GM19351 (cell line): ENCODE results near the gene HTR1B.

Source experiments
- ATAC-seq: cut with Tn5 transposase; IDR thresholded peaks from one replicate; pipeline ENCODE4 v1.9.1; 2021; ENCODE audit warnings: mild to moderate bottlenecking, moderate library complexity; ENCODE audit not compliant: unreplicated experiment

Gene HTR1B

GRCh38 chr6:77456531-77457248, 6.6 kb downstream of the HTR1B start:
- no peak for ATAC-seq

- ATAC-seq = no peak
Observed at GRCh38 chr6:77455271-77455670, 8.0 kb downstream of the HTR1B start.

GRCh38 chr6:77454386-77454785, 8.9 kb downstream of the HTR1B start:
- no peak for ATAC-seq

- no peak for ATAC-seq
Observed at GRCh38 chr6:77451466-77451865, 11.8 kb downstream of the HTR1B start.

GRCh38 chr6:77450924-77451323, 12.4 kb downstream of the HTR1B start:
- ATAC-seq = no peak

- ATAC-seq = no peak
Observed at GRCh38 chr6:77448546-77448945, 14.7 kb downstream of the HTR1B start.

GRCh38 chr6:77447254-77447653, 16.0 kb downstream of the HTR1B start:
- ATAC-seq = no peak

- no peak for ATAC-seq
Observed at GRCh38 chr6:77446249-77446648, 17.0 kb downstream of the HTR1B start.

GRCh38 chr6:77445214-77445613, 18.1 kb downstream of the HTR1B start:
- ATAC-seq = no peak

GRCh38 chr6:77440206-77440976, 22.9 kb downstream of the HTR1B start:
- ATAC-seq = no peak

- ATAC-seq = no peak
Observed at GRCh38 chr6:77433888-77434287, 29.4 kb downstream of the HTR1B start.

- no peak for ATAC-seq
Observed at GRCh38 chr6:77430504-77430903, 32.8 kb downstream of the HTR1B start.

- ATAC-seq = no peak
Observed at GRCh38 chr6:77425671-77426070, 37.6 kb downstream of the HTR1B start.

GRCh38 chr6:77425216-77425615, 38.1 kb downstream of the HTR1B start:
- no peak for ATAC-seq

- no peak for ATAC-seq
Observed at GRCh38 chr6:77424761-77425160, 38.5 kb downstream of the HTR1B start.

- no peak for ATAC-seq
Observed at GRCh38 chr6:77416839-77417238, 46.5 kb downstream of the HTR1B start.

GRCh38 chr6:77415706-77416105, 47.6 kb downstream of the HTR1B start:
- ATAC-seq = no peak
